DMS114 treated with DMSO at 0.1 percent for 48 hours (cell line): ENCODE data around the gene FAM3A.

Experiments used
- DNase-seq: peaks from one replicate; lab custom pipeline; 2025; ENCODE audit not compliant: unreplicated experiment; lab: John Stamatoyannopoulos, UW

Gene FAM3A

GRCh38 chrX:154534526-154535322 lies 18.7 kb upstream of the FAM3A start:
- DNase-seq: peak; percentile 28

GRCh38 chrX:154532690-154533089 lies 16.7 kb upstream of the FAM3A start:
- DNase-seq: no peak

- no peak for DNase-seq
Observed at GRCh38 chrX:154531626-154532025, 15.6 kb upstream of the FAM3A start.

GRCh38 chrX:154530286-154530685 lies 14.3 kb upstream of the FAM3A start:
- DNase-seq: no peak

GRCh38 chrX:154529206-154529612 lies 13.2 kb upstream of the FAM3A start:
- DNase-seq: no peak

GRCh38 chrX:154526901-154527675 lies 11.1 kb upstream of the FAM3A start:
- peak; percentile 19 for DNase-seq

GRCh38 chrX:154525606-154526490 lies 9.8 kb upstream of the FAM3A start:
- DNase-seq: no peak

- DNase-seq: no peak
Observed at GRCh38 chrX:154519389-154519788, 3.4 kb upstream of the FAM3A start.

GRCh38 chrX:154517101-154517781 lies 1.2 kb upstream of the FAM3A start:
- no peak for DNase-seq

- no peak for DNase-seq
Observed at GRCh38 chrX:154516656-154517100, 646 bp upstream of the FAM3A start.

GRCh38 chrX:154515090-154515965 lies 704 bp downstream of the FAM3A start:
- DNase-seq: no peak

- no peak for DNase-seq
Observed at GRCh38 chrX:154513716-154514115, 2.3 kb downstream of the FAM3A start.

- no peak for DNase-seq
Observed at GRCh38 chrX:154512879-154513553, 3.0 kb downstream of the FAM3A start.

GRCh38 chrX:154511761-154512160 lies 4.3 kb downstream of the FAM3A start:
- DNase-seq: no peak

- no peak for DNase-seq
Observed at GRCh38 chrX:154509455-154509854, 6.6 kb downstream of the FAM3A start.

GRCh38 chrX:154508384-154508745 lies 7.7 kb downstream of the FAM3A start:
- no peak for DNase-seq

- DNase-seq: no peak
Observed at GRCh38 chrX:154507673-154508383, 8.2 kb downstream of the FAM3A start.

- DNase-seq: no peak
Observed at GRCh38 chrX:154506483-154507332, 9.3 kb downstream of the FAM3A start.
